GM19395 (cell line): ENCODE measurements around the gene UBTD2.
"Not testable (repeated sequence)": the region's sequence is repeated elsewhere in the genome, so short reads cannot be mapped to it uniquely, and the experiment has no call there.

Experiments used
- ATAC-seq: cut with Tn5 transposase; IDR thresholded peaks from one replicate; pipeline ENCODE4 v1.9.1; 2021; ENCODE audit warnings: mild to moderate bottlenecking, moderate library complexity; ENCODE audit not compliant: unreplicated experiment

Gene UBTD2

DNA sequence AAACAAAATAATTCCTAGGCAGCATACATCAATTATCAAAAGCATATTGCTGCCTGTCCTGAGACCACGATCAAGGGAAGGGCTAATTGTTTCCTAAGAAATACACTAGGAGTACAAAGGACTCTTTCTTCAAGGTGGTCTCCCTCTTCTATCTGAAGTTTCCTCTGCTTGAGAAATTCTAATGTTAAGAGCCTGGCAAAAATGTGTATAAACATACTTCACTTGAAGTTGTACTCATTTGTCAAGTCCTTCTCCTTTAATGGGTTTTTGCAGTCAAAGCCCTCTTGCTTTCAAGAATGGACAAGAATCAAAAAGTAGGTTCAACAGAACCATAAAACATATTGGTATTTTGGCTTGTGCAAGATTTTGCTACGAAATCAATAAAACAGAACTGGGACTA is 31.1 kb downstream of the UBTD2 start:
- ATAC-seq = no peak

DNA sequence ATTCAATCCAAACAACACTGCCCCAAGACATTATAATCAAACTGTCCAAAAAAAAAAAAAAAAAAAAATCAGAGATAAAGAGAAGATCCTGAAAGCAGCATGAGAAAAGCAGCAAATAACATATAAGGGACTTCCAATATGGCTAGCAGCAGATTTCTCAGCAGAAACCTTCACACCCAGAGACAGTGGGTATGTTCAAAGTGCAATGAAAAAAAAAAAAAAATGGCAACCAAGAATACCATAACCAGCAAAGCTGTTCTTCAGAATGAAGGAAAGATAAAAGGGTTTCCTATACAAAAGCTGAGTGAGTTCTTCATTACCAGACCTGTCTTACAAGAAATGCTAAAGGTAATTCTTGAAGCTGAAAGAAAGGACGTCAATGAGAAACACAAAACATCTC is 32.1 kb downstream of the UBTD2 start:
- no peak for ATAC-seq

DNA sequence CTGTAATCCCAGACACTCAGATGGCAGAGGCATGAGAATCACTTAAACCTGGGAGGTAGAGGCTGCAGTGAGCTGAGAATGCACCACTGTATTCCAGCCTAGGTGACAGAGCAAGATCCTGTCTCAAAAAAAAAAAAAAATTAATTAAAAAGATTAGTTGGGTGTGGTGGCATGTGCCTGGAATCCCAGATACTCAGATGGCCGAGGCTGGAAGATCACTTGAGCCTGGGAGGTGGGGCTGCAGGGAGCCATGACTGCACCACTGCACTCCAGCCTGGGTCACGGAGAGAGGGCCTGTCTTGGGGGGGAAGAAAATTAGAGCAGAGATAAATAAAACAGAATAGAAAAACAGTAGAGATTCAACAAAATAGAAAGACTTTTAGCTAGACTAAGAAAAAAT is 34.9 kb downstream of the UBTD2 start:
- ATAC-seq = no peak

DNA sequence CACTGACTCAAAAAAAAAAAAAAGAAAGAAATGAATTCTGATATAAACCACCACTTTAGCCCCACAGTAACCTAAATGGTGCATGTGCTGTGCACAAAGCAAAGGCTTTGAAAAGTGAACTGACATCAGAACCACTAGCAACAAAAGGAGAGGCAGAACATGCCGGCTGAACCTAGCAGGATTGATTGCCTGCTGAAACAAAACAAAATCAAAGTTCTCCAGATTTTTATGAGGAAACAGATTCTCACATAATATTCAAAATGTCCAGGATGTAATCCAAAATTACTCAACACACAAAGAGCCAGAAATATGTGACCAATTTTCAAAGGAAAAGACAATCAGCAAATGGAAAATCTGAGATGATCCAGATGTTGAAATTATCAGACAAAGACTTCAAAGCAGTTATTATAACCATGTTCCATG is 37.9 kb downstream of the UBTD2 start:
- ATAC-seq = no peak

DNA sequence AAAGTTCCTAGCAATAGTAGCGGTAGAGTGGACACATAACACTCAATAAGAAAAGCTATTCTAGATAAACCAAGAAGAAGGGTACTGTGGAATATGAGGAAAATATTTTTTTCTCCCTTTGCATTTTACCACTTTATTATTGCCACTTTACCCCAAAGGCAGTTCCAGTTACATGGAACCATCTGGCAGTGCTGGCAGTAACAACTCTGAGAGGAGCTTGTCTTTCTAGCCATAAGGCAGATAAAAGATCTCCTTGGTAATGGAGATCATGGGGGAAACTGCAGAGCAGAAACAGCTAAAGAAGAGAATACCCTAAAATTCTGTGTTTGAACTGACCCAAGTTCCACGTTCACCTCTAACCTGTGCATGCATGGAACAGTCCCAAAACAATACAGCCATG is 38.5 kb downstream of the UBTD2 start:
- ATAC-seq = no peak

DNA sequence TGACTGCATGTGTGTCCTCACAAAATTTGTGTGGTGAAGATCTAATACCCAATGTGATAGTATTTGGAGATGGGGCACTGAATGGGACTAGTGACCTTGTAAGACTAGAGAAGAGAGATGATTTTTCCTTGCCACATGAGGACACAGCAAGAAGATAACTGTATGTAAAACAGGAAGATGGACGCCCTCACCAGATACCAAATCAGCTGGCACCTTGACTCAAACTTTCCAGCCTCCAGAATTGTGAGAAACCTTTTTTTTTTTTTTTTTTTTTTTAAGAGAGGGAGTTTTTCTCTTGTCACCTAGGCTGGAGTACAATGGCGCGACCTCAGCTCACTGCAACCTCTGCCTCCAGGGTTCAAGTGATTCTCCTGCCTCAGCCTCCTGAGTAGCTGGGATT is 40.3 kb downstream of the UBTD2 start:
- no peak for ATAC-seq

DNA sequence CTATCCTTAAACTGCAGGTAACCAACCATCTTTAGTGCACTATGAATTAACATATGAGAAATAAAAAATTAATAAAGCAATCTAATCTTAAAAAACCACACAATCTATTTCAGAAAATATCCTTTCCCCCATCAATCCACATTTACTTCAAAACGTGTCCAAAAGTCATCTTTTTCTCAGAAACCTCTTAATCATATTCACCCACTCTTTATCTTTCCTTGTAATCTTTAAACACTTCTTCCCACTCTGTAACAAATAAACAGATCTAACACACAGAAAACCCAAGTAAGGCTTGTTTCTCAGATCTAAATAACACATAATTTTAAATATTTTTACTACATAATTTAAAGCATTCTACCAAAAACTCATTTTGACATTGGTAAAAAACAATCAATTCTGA is 45.2 kb downstream of the UBTD2 start:
- ATAC-seq = no peak

DNA sequence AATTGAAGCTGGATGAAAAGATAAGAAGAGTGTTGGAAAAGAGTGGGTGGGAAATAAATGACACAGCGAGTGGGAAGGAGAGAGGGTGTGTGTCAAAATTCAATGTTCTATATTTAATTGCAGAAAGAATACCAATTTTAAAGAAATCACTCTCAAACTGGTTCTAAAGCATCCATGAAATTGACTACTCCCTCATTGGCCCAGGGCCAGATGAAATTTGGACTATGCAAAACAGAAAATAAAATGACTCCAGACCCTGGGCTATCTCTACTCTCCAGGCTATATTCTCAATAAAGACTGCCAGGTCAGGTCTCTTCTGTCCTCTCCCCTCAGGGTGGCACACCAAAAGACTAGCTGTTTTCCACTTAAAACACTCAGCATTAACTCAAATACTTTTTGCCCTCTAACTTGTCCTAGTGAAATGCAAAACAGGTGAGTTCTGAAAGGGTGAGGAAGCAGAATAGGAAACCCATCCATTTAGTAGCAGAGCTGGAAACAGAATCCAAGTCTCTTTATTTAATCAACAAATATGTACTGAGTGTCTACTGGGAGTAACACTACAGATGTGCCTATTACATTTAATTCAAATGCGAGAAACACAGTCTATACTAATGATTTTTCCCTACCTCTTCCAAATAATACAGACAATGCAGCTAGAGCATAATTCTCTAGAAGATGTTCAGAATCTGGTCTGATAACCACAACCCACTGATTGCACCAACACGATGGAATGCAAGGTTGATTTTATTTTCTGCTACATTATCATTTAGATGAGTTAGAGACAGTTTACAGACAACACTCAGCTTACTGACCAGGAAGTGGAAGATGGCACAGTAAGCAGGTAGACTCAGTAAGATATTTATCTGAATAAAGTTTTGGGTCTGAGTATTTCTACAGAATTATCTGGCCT is 47.5 kb downstream of the UBTD2 start:
- ATAC-seq = no peak

DNA sequence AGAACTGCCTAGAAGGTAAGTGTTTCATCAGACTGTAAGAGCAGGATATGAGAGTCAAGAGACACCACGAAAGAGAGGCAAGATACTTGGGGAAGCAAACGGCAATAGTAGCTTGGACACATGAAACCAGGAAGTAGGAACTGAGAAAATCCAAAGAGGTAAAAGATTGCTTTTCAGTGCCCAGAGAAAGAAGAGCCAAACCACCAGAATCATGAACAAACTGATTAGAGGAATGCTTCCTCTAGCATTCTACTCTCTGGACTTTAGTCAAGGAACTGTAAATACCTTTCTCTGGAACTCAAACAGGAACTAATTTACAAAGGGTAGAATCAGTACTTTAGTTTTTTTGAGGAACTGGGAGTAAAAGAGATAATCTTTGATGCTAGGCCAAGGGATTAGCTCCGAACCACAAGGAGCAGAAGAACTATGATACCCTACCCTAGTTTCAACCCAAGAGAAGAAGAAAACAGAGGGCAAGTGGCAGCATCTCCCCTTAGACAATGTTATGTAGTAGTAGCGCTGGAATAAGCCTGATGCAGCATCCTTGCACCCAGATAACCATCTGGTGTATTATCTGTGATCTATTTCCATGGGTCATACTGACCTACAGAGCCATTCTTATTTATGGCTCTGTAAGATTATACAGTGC is 48.3 kb downstream of the UBTD2 start:
- ATAC-seq = peak; percentile 89

DNA sequence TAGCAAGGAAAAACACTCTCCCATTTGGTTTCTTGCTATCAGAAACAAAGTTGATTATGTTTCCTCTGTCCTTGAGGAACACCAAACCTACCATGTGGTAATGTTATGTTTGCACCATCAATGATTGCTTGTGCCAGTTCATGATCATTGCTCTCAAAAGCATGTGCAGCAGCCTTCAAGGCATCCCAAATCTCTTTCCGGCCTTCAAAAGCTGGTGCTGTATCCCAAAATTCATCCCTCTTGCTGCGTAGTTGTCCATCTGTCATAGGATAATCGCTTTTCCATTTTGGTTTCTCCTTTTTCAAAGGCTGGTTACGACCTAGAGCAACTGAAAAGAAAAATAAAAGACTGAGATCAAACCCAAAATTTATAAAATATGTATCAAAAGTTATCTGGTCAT is 49.5 kb downstream of the UBTD2 start:
- no peak for ATAC-seq

DNA sequence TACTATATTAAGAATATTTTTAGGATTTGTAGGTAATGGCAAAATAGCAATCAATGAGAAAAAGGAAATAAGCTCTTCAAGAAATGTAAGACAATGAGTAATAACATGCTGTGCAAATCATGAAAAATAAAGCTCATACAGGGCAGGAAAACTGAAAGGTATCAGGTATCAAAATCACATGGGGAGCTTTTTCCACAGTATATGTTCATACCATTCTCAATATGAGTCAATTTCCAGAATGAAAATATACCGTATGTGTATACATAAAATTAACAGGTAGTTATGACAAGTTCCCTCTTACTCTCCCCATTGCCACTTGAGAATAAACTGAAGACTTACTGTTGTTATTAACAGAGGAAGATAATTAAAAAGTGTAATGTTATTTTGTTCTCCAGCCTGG is 53.7 kb downstream of the UBTD2 start:
- no peak for ATAC-seq

DNA sequence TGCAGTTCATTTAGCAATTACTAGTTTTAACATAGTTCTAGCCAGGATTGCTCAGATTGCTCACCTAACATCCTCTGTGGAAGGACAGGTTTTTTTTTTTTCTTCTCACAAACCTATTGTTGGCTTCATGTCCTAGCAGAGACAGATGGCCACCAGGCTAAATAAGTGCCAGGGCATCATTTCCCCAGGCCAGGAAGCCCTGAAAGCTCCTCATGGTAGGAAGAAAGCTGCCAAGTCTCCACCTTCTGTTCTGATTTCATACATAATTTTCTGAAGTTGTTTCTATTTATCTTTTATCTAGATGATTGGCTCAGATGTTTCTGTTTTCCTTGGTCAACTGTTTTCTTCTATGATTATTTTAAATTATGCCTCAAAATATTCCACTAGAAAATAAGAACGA is 58.6 kb downstream of the UBTD2 start:
- no peak for ATAC-seq

DNA sequence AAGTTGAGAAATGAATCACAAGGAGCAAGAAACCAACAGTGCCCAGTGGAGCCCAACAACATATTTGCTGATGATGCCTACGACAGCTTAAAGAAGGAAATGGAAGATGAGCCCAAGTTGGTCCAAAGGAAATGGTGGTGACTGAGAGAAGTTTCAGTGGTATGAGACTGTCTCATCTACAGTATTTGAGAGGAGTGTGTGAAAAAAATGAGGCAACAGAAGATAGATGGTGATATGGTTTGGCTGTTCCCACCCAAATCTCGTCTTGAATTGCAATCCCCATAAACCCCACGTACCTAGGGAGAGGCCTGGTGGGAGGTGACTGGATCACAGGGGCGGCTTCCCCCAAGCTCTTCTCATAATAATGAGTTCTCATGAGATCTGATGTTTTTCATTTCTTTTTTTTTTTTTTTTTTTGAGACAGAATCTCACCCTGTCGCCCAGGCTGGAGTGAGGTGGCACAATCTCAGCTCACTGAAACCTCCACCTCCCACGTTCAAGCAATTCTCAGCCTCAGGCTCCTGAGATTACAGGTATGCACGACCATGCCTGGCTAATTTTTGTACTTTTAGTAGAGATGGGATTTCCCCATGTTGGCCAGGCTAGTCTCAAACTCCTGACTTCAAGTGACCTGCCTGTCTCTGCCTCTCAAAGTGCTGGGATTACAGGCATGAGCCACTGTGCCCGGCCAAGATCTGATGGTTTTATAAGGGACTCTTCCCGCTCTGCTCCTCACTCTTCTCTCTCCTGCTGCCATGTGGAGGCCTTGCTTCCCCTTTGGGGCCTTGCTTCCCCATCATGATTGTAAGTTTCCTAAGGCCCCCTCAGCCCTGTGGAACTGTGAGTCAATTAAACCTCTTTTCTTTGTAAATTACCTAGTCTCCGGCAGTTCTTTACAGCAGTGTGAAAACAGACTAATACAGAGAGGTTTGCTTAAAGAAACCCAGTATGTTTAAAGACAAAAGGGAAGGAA is 59.4 kb downstream of the UBTD2 start:
- peak; percentile 89 for ATAC-seq

DNA sequence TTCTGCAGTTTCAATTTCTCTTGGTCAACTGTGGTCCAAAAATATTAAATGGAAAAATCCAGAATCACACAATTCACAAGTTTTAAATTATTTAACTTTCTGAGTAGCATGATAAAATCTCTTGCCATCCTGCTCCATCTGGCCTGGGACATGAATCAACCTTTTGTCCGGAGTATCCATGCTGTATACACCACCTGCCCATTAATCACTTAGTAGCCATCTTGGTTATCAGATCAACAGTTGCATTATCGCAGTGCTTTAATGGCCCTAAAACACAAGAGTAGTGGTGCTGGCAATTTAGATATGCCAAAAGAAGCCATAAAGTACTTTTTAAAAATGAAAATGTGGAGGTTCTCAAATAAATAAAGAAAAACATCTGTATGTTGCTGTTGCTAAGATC is 64.3 kb downstream of the UBTD2 start:
- ATAC-seq = no peak

DNA sequence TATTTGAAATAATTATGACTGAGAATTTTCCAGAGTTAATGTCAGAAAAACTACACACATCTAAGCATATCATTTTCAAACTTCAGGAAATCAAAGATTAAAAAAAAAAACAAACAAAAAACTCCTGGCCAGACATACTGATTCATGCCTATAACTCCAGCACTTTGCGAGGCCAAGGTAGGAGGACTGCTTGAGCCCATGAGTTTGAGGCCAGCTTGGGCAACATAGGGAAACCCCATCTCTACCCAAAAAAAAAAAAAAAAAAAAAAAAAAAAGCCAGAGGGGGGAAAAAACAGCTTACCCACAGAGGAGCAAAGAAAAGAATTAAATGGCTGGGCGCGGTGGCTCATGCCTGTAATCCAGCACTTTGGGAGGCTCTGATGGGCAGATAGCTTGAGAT is 67.2 kb downstream of the UBTD2 start:
- no peak for ATAC-seq

DNA sequence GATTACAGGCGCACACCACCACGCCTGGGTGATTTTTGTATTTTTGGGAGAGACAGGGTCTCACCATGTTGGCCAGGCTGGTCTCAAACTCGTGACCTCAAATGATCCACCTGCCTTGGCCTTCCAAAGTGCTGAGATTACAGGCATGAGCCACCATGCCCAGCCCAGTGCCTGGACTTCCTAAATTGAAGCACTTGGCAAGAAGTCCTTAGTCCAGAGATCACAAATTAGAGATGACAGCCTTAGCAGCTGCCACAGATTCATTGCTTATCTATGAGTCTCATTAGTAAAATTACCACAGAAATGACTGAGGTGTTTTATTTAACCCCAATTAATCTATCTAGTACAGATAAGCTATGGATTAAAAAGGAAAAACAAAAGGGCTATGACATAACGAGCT is 70.4 kb downstream of the UBTD2 start:
- no peak for ATAC-seq

DNA sequence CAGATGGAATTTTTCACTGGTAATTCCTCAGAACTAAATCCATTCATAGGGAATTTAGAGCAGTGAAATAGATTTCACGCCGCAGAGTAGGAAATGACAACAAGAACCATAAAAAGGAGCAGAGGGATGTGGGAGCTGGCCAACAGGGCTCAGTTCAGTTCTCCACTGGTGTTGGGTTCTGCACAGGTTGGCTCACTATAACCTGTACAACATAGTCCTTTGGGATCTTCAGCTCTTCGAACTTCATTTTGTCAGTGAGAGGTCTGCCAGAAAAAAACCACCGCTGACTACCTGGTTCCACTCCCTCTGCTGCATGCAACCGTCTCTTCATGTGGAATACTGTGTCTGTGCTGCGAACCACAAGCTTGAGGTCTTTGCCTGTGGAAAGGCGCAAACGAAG is 71.9 kb downstream of the UBTD2 start:
- ATAC-seq = no peak

DNA sequence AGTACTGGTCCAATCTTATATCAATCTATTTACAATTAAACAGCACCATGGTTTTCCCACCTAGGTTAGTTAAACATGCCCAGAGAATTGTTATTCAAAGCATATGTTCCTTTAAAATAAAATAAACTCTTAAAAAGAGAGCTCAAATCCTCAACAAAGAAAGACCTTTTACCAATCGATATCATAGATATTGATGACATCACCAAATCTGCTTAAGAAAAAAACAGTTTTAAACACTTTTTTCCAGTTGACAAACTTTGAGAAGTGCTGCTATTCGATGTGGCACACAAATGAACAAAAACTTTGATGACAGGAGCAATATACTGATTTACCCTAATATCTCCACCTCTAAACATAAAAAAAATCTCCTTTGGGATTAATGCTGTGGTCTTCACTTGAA is 73.8 kb downstream of the UBTD2 start:
- ATAC-seq = no peak

DNA sequence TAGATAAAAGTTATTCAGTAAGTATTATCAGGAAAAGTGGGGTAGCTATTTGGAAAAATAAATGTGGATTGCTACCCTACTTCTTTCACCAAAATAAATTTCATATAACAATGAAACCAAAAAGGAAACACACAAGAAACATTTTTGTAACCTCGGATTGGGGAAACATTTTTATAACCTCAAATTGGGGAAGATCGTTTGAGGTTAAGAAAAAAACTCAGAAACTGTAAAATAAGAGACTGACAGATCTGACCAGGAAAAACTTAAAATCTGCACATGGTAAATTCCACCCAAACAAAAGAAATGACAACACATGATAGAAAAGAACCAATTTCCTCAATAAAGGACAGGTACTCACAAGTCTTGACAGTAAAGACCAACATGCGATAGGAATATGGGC is 76.1 kb downstream of the UBTD2 start:
- ATAC-seq = no peak

DNA sequence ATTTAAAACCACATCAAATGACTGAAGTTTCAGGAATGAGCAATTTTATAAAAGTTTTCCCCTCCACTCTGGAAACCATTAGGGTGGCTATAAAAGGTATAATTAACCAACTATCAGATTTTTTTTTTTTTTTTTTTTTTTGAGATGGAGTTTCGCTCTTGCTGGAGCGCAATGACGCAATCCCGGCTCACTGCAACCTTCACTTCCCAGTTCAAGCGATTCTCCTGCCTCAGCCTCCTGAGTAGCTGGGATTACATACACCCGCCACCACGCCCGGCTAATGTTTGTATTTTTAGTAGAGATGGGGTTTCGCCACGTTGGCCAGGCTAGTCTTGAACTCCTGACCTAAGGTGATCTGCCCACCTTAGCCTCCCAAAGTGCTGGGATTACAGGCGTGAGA is 77.6 kb downstream of the UBTD2 start:
- not testable (repeated sequence) for ATAC-seq

DNA sequence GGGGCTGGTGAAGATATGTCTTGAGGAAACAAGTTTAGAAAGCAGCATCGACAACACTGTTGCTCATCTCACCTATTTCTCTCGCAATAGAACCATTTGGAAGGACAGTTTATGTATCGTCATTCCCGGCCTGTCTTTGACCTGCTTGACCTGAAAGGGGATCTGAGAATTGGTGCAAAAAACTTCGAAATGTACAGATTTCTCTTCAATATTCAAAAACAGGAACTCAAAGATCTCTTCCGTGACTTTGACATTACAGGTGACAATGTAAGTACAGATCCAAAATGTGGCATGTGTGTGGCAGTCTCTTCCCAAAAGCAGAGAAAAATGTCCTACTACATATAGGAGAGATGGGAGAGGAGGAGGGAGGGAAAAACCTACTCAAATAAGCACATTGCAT is 83.1 kb downstream of the UBTD2 start:
- ATAC-seq = no peak
